Measurements from ENCODE around the gene MCU.
"Not testable (repeated sequence)": the region's sequence is repeated elsewhere in the genome, so short reads cannot be mapped to it uniquely, and the experiment has no call there.

MCU gene

GRCh38 chr10:72691863-72692743 is at the start of gene MCU:
Gene MCU (plus strand): TSS chr10:72692143. CDS start chr10:72692152, 9 bp downstream.
- peak; percentile 85 for DNase-seq

- no peak for DNase-seq
These were observed 49.6 kb upstream of the MCU start for GRCh38 chr10:72642318-72642717.

- DNase-seq, result no peak
These were observed 46.6 kb upstream of the MCU start for GRCh38 chr10:72645263-72645858.

GRCh38 chr10:72646971-72647370 is 45.0 kb upstream of the MCU start:
- DNase-seq, result not testable (repeated sequence)

GRCh38 chr10:72648301-72648700 is 43.6 kb upstream of the MCU start:
- DNase-seq, result no peak

DNA sequence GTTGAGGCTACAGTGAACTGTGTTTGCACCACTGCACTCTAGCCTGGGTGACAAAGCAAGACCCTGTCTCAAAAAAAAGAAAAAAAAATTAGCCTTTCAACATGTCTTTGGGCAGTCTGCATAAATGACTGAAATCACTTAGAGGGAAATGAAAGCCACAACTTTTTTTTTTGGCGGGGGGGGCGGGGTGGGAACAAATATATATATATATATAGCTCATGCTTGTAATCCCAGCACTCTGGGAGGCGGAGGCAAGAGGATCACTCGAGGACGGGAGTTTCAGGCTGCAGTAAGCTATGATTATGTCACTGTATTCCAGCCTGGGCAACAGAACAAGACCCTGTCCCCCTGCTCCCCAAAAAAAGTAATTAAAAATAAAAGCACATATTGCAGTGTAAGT is 42.7 kb upstream of the MCU start:
- no peak for DNase-seq

GRCh38 chr10:72653383-72654096 is 38.4 kb upstream of the MCU start:
- no peak for DNase-seq

DNA sequence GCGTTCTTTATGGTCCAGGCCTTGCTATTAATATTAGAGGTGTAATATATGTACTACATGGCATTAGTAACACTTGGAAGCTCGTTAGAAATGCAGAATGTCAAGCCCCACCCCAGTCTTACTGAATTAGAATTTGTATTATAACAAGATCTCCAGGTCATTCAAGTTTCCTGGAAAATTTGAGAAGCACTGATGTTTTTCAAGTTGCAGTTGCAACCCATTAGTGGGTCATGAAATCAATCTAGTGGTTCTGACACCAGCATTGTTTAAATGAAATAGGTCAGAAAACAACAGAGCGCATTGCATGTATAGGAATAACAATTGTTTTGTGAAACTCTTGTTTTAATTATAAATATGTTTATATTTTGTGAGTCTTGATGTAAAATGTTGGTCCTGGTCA is 37.2 kb upstream of the MCU start:
- DNase-seq, result no peak

GRCh38 chr10:72658696-72659400 is 33.1 kb upstream of the MCU start:
- DNase-seq, result no peak

GRCh38 chr10:72659694-72660093 is 32.2 kb upstream of the MCU start:
- DNase-seq, result no peak

DNA sequence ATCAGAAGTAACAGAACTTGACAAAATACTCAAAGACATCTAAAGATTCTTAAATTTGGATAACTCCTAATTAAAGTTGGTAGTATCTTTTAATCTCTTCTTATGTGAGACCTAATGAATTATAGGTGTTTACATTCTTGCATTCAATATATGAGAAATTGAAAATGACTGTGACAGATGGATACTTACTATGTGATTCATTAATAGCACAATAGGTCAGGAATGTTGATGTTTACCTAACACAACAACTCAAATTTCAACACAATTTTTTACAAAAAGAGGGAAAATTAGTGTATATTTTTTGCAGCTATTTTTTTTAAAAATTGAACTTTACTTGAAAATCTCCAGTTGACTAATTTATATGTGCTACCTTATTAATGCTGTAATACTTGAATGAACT is 31.7 kb upstream of the MCU start:
- DNase-seq, result no peak

GRCh38 chr10:72661431-72661830 is 30.5 kb upstream of the MCU start:
- DNase-seq, result no peak

- DNase-seq, result no peak
These were observed 28.0 kb upstream of the MCU start for GRCh38 chr10:72663971-72664370.

DNA sequence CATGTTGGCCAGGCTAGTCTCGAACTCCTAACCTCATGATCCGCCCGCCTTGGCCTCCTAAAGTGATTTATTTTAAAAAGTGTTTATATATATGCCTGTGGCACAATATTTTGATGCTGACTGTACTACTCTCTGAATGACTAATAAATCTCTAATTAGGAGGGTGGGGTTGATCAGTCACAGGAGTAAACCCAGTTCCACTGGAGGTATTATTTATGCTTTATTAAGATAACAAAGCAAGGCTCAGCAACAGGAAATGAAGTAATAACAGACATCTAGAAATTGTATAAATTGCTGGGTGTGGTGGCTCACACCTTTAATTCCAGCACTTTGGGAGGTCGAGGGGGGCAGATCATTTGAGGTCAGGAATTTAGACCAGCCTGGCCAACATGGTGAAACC is 26.0 kb upstream of the MCU start:
- DNase-seq, result no peak

- no peak for DNase-seq
These were observed 24.6 kb upstream of the MCU start for GRCh38 chr10:72667207-72667864.

DNA sequence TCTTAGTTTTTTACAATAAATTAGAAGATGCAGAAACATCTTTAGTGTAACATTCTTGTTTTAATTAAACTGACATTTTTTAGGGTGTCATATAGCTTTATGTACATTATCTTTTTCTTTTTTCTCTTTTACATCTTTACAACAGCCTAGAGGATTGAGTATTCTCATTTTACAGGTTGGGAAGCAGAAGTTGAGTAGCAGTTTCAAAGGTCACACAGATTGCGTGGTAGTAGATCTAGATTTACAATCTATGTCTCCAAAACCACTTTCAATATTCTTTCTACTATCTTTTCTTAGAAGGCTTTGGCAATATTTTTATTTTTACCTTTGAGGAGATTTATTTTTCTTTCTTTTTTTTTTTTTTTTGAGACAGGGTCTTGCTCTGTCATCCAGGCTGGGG is 18.7 kb upstream of the MCU start:
- no peak for DNase-seq

DNA sequence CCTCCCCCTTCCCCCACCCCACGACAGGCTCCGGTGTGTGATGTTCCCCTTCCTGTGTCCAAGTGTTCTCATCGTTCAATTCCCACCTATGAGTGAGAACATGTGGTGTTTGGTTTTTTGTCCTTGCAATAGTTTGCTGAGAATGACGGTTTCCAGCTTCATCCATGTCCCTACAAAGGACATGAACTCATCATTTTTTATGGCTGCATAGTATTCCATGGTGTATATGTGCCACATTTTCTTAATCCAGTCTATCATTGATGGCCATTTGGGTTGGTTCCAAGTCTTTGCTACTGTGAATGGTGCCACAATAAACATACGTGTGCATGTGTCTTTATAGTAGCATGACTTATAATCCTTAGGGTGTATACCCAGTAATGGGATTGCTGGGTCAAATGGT is 17.8 kb upstream of the MCU start:
- DNase-seq, result not testable (repeated sequence)

DNA sequence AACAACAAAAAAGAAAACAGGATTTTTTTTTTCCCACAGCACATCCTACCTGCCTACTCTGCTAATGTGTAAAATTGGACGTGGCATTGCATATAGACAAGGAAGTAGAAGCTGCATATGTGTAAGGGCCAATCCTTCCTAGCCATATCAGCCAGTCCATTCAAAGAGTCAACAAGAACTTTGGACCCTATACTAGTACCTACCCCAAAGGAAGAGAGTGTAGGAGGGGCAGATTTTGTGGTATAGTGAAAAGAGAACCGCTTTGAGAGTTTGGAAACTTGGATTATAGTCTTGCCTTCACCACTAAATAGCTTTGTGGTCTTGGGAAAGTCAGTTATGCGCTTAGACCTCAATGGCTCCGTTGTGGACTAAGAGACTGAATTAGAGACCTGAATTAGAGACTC is 12.1 kb upstream of the MCU start:
- DNase-seq, result no peak

GRCh38 chr10:72682638-72683037 is 9.3 kb upstream of the MCU start:
- no peak for DNase-seq

DNA sequence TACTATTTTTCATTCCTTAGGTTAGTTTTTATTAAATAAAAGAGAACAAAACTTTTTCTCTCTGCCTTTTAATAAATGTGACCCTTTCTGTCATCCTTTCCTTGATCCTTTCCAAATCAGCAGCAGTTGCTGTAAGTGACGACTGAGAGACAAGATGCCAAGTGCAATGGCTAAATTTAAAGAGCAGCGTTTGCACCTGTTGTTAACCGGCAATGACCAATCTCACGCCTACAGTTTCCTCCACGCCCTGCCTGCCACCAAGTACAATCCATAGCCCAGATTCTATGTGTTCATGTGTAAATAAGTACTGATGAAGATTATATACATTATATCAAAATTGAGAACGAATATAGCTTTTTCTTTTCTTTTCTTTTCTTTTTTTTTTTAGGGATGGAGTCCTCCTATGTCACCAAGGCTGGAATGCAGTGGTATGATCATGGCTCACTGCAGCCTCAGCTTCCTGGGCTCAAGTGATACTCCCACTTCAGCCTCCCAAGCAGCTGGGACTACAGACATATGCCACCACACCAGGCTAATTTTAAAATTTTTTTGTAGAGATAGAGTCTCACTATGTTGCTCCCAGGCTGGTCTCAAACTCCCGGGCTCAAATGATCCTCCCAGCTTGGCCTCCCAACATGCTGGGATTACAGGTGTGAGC is 6.5 kb upstream of the MCU start:
- DNase-seq, result no peak

GRCh38 chr10:72686430-72686829 is 5.5 kb upstream of the MCU start:
- peak; percentile 3 for DNase-seq

DNA sequence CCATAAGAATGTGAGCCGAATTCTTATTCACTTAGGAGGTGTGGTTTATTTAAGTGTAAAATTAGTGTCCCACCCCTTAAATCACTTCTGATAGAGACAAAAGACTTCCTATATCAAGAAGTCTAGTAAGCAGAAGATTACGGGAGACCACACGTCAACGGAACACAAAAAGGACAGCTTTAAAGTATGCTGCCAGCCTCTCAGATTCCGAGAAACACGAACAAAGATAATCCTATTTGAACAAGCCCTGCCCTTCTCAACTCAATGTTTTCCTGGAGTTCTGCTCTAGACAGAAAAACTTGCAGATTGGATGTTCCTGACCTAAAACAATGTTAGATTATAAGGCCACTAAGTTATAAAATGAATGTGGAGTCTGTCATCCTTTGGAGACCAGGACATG is 4.9 kb upstream of the MCU start:
- DNase-seq, result no peak
